ENCODE data around the gene LRRC45.

LRRC45 gene

GRCh38 chr17:82051776-82052637, 28.9 kb downstream of the LRRC45 start, which contains the start of the genes GPS1 and RFNG:
TSS of gene GPS1 (plus strand) at chr17:82051898. CDS start at chr17:82051932, 34 bp downstream.
TSS of gene RFNG (minus strand) at chr17:82051811. CDS start at chr17:82051766, 45 bp downstream.
- peak; percentile 73 for DNase-seq (ENCODE audit: low spot score)

GRCh38 chr17:82052638-82053059, 29.5 kb downstream of the LRRC45 start:
- DNase-seq (ENCODE audit: low spot score), result no peak

- DNase-seq (ENCODE audit: low spot score), result no peak
Measured at GRCh38 chr17:82053130-82053529, 30.0 kb downstream of the LRRC45 start.

- no peak for DNase-seq (ENCODE audit: low spot score)
Measured at GRCh38 chr17:82053556-82054263, 30.6 kb downstream of the LRRC45 start.

GRCh38 chr17:82054351-82055022, 31.4 kb downstream of the LRRC45 start:
- no peak for DNase-seq (ENCODE audit: low spot score)

- no peak for DNase-seq (ENCODE audit: low spot score)
Measured at GRCh38 chr17:82055023-82055964, 32.2 kb downstream of the LRRC45 start.

- DNase-seq (ENCODE audit: low spot score), result no peak
Measured at GRCh38 chr17:82055965-82056728, 33.0 kb downstream of the LRRC45 start.

- DNase-seq (ENCODE audit: low spot score), result no peak
Measured at GRCh38 chr17:82056729-82057621, 33.9 kb downstream of the LRRC45 start.

GRCh38 chr17:82058230-82058854, 35.2 kb downstream of the LRRC45 start:
- no peak for DNase-seq (ENCODE audit: low spot score)

GRCh38 chr17:82058855-82059249, 35.7 kb downstream of the LRRC45 start:
- DNase-seq (ENCODE audit: low spot score), result no peak

GRCh38 chr17:82059272-82060000, 36.3 kb downstream of the LRRC45 start:
- DNase-seq (ENCODE audit: low spot score), result no peak

- no peak for DNase-seq (ENCODE audit: low spot score)
Measured at GRCh38 chr17:82060001-82060380, 36.9 kb downstream of the LRRC45 start.

- DNase-seq (ENCODE audit: low spot score), result no peak
Measured at GRCh38 chr17:82060614-82061013, 37.5 kb downstream of the LRRC45 start.

GRCh38 chr17:82061047-82061925, 38.2 kb downstream of the LRRC45 start:
- DNase-seq (ENCODE audit: low spot score), result no peak

GRCh38 chr17:82062076-82062983, 39.2 kb downstream of the LRRC45 start:
- no peak for DNase-seq (ENCODE audit: low spot score)

GRCh38 chr17:82062984-82063368, 39.9 kb downstream of the LRRC45 start:
- DNase-seq (ENCODE audit: low spot score), result no peak
